K562 (cell line): ENCODE data around the gene ZNF669. TPM values are rescaled to one million over a fixed set of nuclear protein-coding genes. Genes with fewer than 3 reads are reported as not detected.

Source experiments
- ATAC-seq: fragments of 200-7000 bp; cut with Tn5 transposase; 3 replicates; pipeline ENCODE4 v1.9.1; 2020; ENCODE audit warnings: moderate library complexity
- BruUV-seq: library from RNA; stranded (reverse); fragments of 400-500 nt; replicated peaks from 2 replicates; lab custom pipeline; 2021; lab: Mats Ljungman, UMichigan
- CTCF ChIA-PET: fragments of 300-600 bp; formaldehyde crosslinking; extraction: SDS; loops from one replicate; lab custom pipeline; 2021; ENCODE audit warnings: low intra/inter-chr PET ratio; lab: Yijun Ruan, JAX
- POLR2A ChIA-PET: fragments of 300-600, 350-650 bp; sonication (Branson Sonifier 250); formaldehyde crosslinking; extraction: SDS; loops from one replicate; lab custom pipeline; 2021; ENCODE audit warnings: antibody characterized with exemption, inconsistent platforms; lab: Yijun Ruan, JAX
- DNase-seq, 4 experiments: peaks; one replicate each; pipeline versions ENCODE4 v3.0.0 to v3.0.0-alpha.2; 2011 to 2018; ENCODE audit warnings: low spot score in 3 of 4, mixed read lengths in 3 of 4; ENCODE audit errors: extremely low read depth in 1 of 4
- FAIRE-seq: peaks from 2 replicates; lab custom pipeline; 2011; peaks lifted over from hg19 to GRCh38; lab: Jason Lieb, UNC
- H2AFZ ChIP-seq: 2 replicates; pipeline ENCODE4 v1.6.0; 2011; ENCODE audit warnings: low read depth, low read length, control low read depth, inconsistent platforms
- H3K27ac ChIP-seq: fragments of 200-600 bp; 3 replicates; pipeline ENCODE4 v1.8.0; 2011; ENCODE audit warnings: low read depth, mild to moderate bottlenecking, control low read depth, inconsistent platforms, low read length, moderate library complexity, mixed read lengths; ENCODE audit errors: extremely low read depth
- H3K27me3 ChIP-seq, 2 experiments: fragments of 300-600 bp in 1 of 2; 2 replicates in 1 of 2; 3 replicates in 1 of 2; pipeline versions ENCODE4 v1.6.0 to v1.8.0; 2011; ENCODE audit warnings: inconsistent platforms in 2 of 2, low read length in 2 of 2, mild to moderate bottlenecking in 1 of 2, mixed read lengths in 1 of 2, moderate library complexity in 1 of 2; ENCODE audit not compliant: control insufficient read depth in 2 of 2, insufficient read depth in 2 of 2
- H3K36me3 ChIP-seq: fragments of 300-600 bp; 3 replicates; pipeline ENCODE4 v1.8.0; 2011; ENCODE audit warnings: mild to moderate bottlenecking, low read length, inconsistent platforms; ENCODE audit not compliant: control insufficient read depth, insufficient read depth
- H3K4me1 ChIP-seq, 2 experiments: fragments of 200-600 bp in 1 of 2; replicated peaks in 1 of 2; 2 replicates in 1 of 2; 3 replicates in 1 of 2; pipeline versions ENCODE4 v1.5.1 to v1.8.0; 2011; ENCODE audit warnings: inconsistent platforms in 2 of 2, low read length in 2 of 2, mild to moderate bottlenecking in 1 of 2, mixed read lengths in 1 of 2, moderate library complexity in 1 of 2; ENCODE audit not compliant: control insufficient read depth in 2 of 2, insufficient read depth in 2 of 2
- H3K4me2 ChIP-seq: 2 replicates; pipeline ENCODE4 v1.6.1; 2011; ENCODE audit warnings: low read length, control low read depth, inconsistent platforms, mixed read lengths; ENCODE audit not compliant: insufficient read depth
- H3K4me3 ChIP-seq: fragments of 200-600 bp; sonication (generic), shearing (Covaris generic); 2 replicates; pipeline ENCODE4 v1.5.1; 2016; ENCODE audit warnings: control low read depth, inconsistent platforms
- H3K79me2 ChIP-seq: fragments of 200-600 bp; 3 replicates; pipeline ENCODE4 v1.8.0; 2011; ENCODE audit warnings: low read length, inconsistent platforms; ENCODE audit not compliant: control insufficient read depth, insufficient read depth
- H3K9ac ChIP-seq, 2 experiments: 2 replicates each; pipeline versions ENCODE4 v1.6.0 to v1.6.1; 2011; ENCODE audit warnings: low read depth in 2 of 2, low read length in 2 of 2, control low read depth in 1 of 2, inconsistent platforms in 1 of 2, mild to moderate bottlenecking in 1 of 2, mixed read lengths in 1 of 2; ENCODE audit not compliant: insufficient read depth in 1 of 2
- H3K9me1 ChIP-seq: one replicate; pipeline ENCODE4 v1.6.0; 2011; ENCODE audit warnings: inconsistent platforms, mild to moderate bottlenecking, low read length, moderate library complexity; ENCODE audit not compliant: control insufficient read depth, insufficient read depth
- H3K9me3 ChIP-seq: replicated peaks from 2 replicates; pipeline ENCODE4 v1.5.1; 2011; ENCODE audit warnings: low read depth, low read length, inconsistent platforms; ENCODE audit not compliant: control insufficient read depth, insufficient read depth
- H4K20me1 ChIP-seq: replicated peaks from 2 replicates; pipeline ENCODE4 v1.6.1; 2011; ENCODE audit warnings: low read length, inconsistent platforms, mixed read lengths; ENCODE audit not compliant: control insufficient read depth, insufficient read depth
- ETV5 ChIP-seq: sonication (generic); formaldehyde crosslinking; IDR thresholded peaks from 2 replicates; pipeline ENCODE4 v1.4.0; 2020; ENCODE audit warnings: low read depth, mild to moderate bottlenecking, missing genetic modification reagents
- FOXJ3 ChIP-seq: sonication (generic); formaldehyde crosslinking; IDR thresholded peaks from 2 replicates; pipeline ENCODE4 v1.4.0; 2020; ENCODE audit warnings: mild to moderate bottlenecking, missing genetic modification reagents
- GATA2 ChIP-seq: sonication (generic); formaldehyde crosslinking; IDR thresholded peaks from 2 replicates; pipeline ENCODE4 v1.4.0; 2020; ENCODE audit warnings: mild to moderate bottlenecking, missing genetic modification reagents
- HOXB6 ChIP-seq: fragments of 250-450 bp; sonication (Bioruptor Pico); IDR thresholded peaks from 2 replicates; pipeline ENCODE4 v1.5.1; 2022; ENCODE audit warnings: mild to moderate bottlenecking, borderline replicate concordance
- NCOA6 ChIP-seq: fragments of 450-650 bp; IDR thresholded peaks from 2 replicates; pipeline ENCODE4 v1.6.1; 2017; ENCODE audit warnings: mild to moderate bottlenecking
- PHF20 ChIP-seq: fragments of 450-650 bp; IDR thresholded peaks from 2 replicates; pipeline ENCODE4 v1.6.1; 2018; ENCODE audit not compliant: partially characterized antibody
- RERE ChIP-seq: sonication (generic); formaldehyde crosslinking; IDR thresholded peaks from 2 replicates; pipeline ENCODE4 v1.8.0; 2023; ENCODE audit warnings: missing genetic modification reagents, mild to moderate bottlenecking, borderline replicate concordance
- STAT5B ChIP-seq: fragments of 250-450 bp; sonication (Bioruptor Pico); IDR thresholded peaks from 2 replicates; pipeline ENCODE4 v1.8.0; 2021; ENCODE audit warnings: mild to moderate bottlenecking, inconsistent platforms
- UBTF ChIP-seq, 2 experiments: IDR thresholded peaks; 2 replicates each; pipeline ENCODE4 v1.6.1; 2012; ENCODE audit warnings: improper control_type of control experiment in 2 of 2, low read depth in 2 of 2, low read length in 2 of 2, borderline replicate concordance in 1 of 2
- VEZF1 ChIP-seq: fragments of 200-800 bp; sonication (Bioruptor generic); IDR thresholded peaks from 2 replicates; pipeline ENCODE4 v1.6.1; 2017; ENCODE audit warnings: missing genetic modification characterization, missing compliant biosample characterization
- WGBS: fragments of 100-300 bp; shearing (Covaris generic); methylation state at CpG from one replicate; pipeline ENCODE4 v1.1.6; 2016; ENCODE audit warnings: low coverage, mixed read lengths; ENCODE audit not compliant: insufficient coverage; ENCODE audit errors: missing lambda C conversion rate; 5-methylcytosine and 5-hydroxymethylcytosine counted together
- in situ Hi-C: fragments of 300-500 bp; cut with MboI; formaldehyde crosslinking; loops from 4 replicates; pipeline ENCODE4 v1.15.0; 2018; ENCODE audit warnings: inconsistent platforms, mixed read lengths
- intact Hi-C: fragments of 100-400 bp; cut with micrococcal nuclease; formaldehyde crosslinking; loops from 2 replicates; pipeline ENCODE4 v1.14.2; 2022
- polyA plus RNA-seq, 8 experiments: library from polyadenylated mRNA; depleted of rRNA in 4 of 8; stranded (reverse) in 5 of 8; unstranded in 3 of 8; fragments of >200 nt; fragmentation: Nextera tagmentation in 2 of 8; fragmentation: Illumina TruSeq in 1 of 8; extraction: Ambion mirVana in 2 of 8; extraction: Trizol in 1 of 8; gene quantifications; 2 replicates each; pipeline versions ENCODE4 v1.2.1 to v1.2.3, GENCODE V29; 2011 to 2014; ENCODE audit warnings: inconsistent platforms in 1 of 8, missing spikeins in 1 of 8
- total RNA-seq, 7 experiments: library from RNA; depleted of rRNA in 6 of 7; stranded (reverse); fragments of >200 nt in 6 of 7; fragmentation: Illumina TruSeq in 2 of 7; extraction: Trizol in 2 of 7; gene quantifications; 2 replicates each; pipeline versions ENCODE4 v1.2.1 to v1.2.3, GENCODE V29; 2011 to 2021; ENCODE audit warnings: low replicate concordance in 1 of 7

ZNF669 gene
- total and polyA plus RNA-seq, 9 of the 15 experiments (the other 6 are each of a cell fraction or from before 2014, with no cell fraction given): 5.3 to 18.3 (median 10.2) TPM

- in situ Hi-C loops (no loop called here), intact Hi-C loops (loop anchor here (1.0 to 5.0 kb wide), 3 partner anchors 26 to 171 kb away; partner anchors contain the start of genes ZNF669 and ZNF695)
- under 1% methylated on average over 57 of the region's 57 CpGs for WGBS
- no peaks in the 10 kb centered on the region for H3K27me3 ChIP-seq
- peak within 1 kb of the TSS; percentile 80 for H3K4me3 ChIP-seq
- POLR2A ChIA-PET: interaction anchor here (0.6 to 1.6 kb wide), 4 partner anchors 33 to 311 kb away, joined by 3 to 8 read pairs (median 4); no protein-coding TSS in a partner anchor
- CTCF ChIA-PET: no interaction called here
- peaks cover 42% of the 10 kb centered on the region for H3K79me2 ChIP-seq
- H3K4me2 ChIP-seq: peak within 1 kb of the TSS; percentile 87
- H3K4me1 ChIP-seq: peaks cover 8 to 11% of the 10 kb centered on the region in 2 experiments; a peak in 4 of 5 replicates
- H3K27ac ChIP-seq: peak within 1 kb of the TSS; percentile 85
- TSS peak; percentile 77 for BruUV-seq
- H4K20me1 ChIP-seq: no peaks in the 10 kb centered on the region
- peak; percentile 94 for FAIRE-seq
- H3K9me1 ChIP-seq: no peaks in the 10 kb centered on the region
- H3K9ac ChIP-seq: peak within 1 kb of the TSS; percentile 93 to 100
- peaks cover 7% of the 10 kb centered on the region; the same call in 1 of the 2 replicates for H3K9me3 ChIP-seq
- no peaks in the 10 kb centered on the region; the same call in 2 of the 3 replicates for H3K36me3 ChIP-seq
- ATAC-seq: peak; percentile 99
- peak within 1 kb of the TSS; percentile 97 for H2AFZ ChIP-seq
- peak; percentile 98 to 99 (median 98) for DNase-seq
- TF ChIP-seq PHF20: peak; percentile 97
- TF ChIP-seq ETV5 (CRISPR knock-in tag): peak; percentile 52; the same call in 1 of the 2 replicates
- no peak for TF ChIP-seq FOXJ3 (CRISPR knock-in tag)
- TF ChIP-seq NCOA6: no peak
- no peak for TF ChIP-seq STAT5B
- TF ChIP-seq RERE: 0 out of 2 replicates have a peak, but pooled peaks have one; percentile 78
- peak; percentile 91 for TF ChIP-seq VEZF1 (CRISPR knock-in tag)
- no peak for TF ChIP-seq HOXB6 (CRISPR knock-in tag)
- TF ChIP-seq UBTF (IDR thresholded peaks at IDR 0.05; ENCODE audit: borderline replicate concordance in 1 of 2, low read depth in 2 of 2, low read length in 2 of 2): peak; percentile 46 to 62; a peak in 3 of 4 replicates
- peak; percentile 90 for TF ChIP-seq GATA2 (CRISPR knock-in tag)
Observed at GRCh38 chr1:247078258-247079140, 25.7 kb downstream of the ZNF669 start, which contains the start of gene ZNF670. Gene ZNF670 (minus strand): TSS chr1:247078811. CDS start chr1:247078596, 215 bp downstream.
